Measurements from ENCODE around the gene SMIM9. TPM values are rescaled to one million over a fixed set of nuclear protein-coding genes. Genes with fewer than 3 reads are reported as not detected.

Gene SMIM9
- total RNA-seq, 1 donor from 2014 or later = not detected

DNA sequence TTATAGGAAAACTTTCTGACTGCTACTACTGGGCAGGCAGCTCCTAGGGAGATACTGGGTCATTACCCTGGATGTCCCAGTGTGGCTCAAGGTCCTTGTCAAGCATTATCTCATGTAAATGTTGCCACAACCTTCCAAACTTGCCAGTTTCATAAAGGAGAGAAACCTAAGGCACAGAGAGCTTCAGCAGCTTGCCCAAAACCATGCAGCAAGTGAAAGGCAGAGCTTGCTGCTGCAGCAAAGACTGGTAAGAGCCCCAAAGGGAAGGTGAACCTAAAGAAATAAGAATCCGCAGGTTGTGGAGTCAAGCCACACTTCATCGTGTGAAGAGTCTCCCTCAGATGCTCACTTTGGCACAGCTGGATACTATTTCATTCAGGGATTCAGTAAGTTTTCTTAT lies 31.5 kb downstream of the SMIM9 start:
- no peak overlapping the region for H3K4me3 ChIP-seq
- peaks cover 21% of the 10 kb centered on the region for H3K4me1 ChIP-seq
- no peaks in the 10 kb centered on the region for H3K36me3 ChIP-seq
- H3K27me3 ChIP-seq = no peaks in the 10 kb centered on the region
- H3K27ac ChIP-seq = no peak overlapping the region
- TF ChIP-seq CTCF (IDR thresholded peaks at IDR 0.05) = no peak
- no peaks in the 10 kb centered on the region for H3K9me3 ChIP-seq
- intact Hi-C loops (cut with DNase I) = no loop called here
- DNase-seq = no peak
- ATAC-seq = no peak

DNA sequence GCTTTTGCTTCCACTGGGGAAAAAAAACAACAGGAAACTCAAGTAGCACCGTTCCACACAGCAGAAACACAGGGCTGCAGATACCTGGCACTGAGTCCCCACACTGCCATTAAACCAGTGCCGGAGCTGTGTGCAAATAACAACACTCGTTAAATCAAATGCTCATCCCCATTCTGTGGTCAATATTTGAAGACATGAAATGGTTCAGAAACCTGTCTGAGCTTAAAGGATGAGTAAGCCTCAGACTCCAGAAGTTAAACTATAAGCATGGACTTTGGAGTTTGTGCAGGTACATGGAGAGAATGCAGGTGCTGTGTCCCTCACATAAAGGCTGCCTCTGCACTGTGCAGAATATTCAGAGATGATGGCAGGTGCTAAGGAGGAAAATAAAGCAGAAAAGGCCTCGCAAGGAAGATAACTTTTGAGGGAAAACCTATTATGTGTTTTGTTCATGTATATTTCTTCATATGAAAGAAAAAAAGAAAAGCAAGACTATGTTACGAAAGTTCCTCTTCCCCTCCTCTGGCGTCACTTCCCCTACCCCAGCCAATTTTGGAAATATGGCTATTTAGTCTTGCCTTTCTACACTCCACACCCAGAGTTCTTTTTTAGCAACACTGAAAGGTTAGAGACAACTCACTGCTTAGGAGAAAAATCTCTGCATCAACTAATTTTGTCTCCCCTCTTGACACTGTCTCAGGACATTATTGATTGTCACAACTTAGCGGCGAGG lies 33.8 kb downstream of the SMIM9 start:
- no peak for TF ChIP-seq CTCF (IDR thresholded peaks at IDR 0.05)
- intact Hi-C loops (cut with DNase I) = no loop called here
- no peak for DNase-seq
- Histone ChIP-seq H3K4me3 (no peak overlapping the region), H3K36me3 (no peaks in the 10 kb centered on the region), H3K27me3 (no peaks in the 10 kb centered on the region), H3K27ac (peak overlapping the region; percentile 63), H3K4me1 (peaks cover 21% of the 10 kb centered on the region), H3K9me3 (no peaks in the 10 kb centered on the region)
- no peak for ATAC-seq

- no peak overlapping the region for H3K4me3 ChIP-seq
- intact Hi-C loops (cut with DNase I) = no loop called here
- DNase-seq = no peak
- no peaks in the 10 kb centered on the region for H3K27me3 ChIP-seq
- no peaks in the 10 kb centered on the region for H3K9me3 ChIP-seq
- H3K36me3 ChIP-seq = no peaks in the 10 kb centered on the region
- H3K4me1 ChIP-seq = peaks cover 21% of the 10 kb centered on the region
- ATAC-seq = peak; percentile 60
- peak overlapping the region; percentile 63 for H3K27ac ChIP-seq
- no peak for TF ChIP-seq CTCF (IDR thresholded peaks at IDR 0.05)
Observed at GRCh38 chrX:154799556-154800348, 34.7 kb downstream of the SMIM9 start.

DNA sequence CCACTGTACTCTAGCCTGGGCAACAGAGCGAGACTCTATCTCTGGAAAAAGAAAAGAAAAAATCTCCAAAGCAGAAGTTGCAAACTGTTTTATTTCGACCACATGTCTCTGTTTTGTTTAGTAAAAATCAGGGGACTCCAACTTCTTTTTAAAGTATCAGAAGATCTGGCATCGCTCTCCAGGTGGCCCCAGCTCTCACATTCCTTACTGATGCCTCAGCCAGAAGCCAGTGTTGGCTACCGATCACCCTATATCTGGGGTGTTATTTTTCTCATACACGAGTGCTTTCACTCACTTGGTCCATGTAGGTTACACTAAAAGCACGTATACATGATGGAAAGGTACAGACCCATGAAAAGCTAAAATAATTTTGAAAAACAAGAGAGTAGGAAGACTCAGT lies 37.5 kb downstream of the SMIM9 start:
- no peak overlapping the region for H3K4me3 ChIP-seq
- DNase-seq (no peak), ATAC-seq (no peak)
- H3K27me3 ChIP-seq = no peaks in the 10 kb centered on the region
- no peak for TF ChIP-seq CTCF (IDR thresholded peaks at IDR 0.05)
- intact Hi-C loops (cut with DNase I) = no loop called here
- no peaks in the 10 kb centered on the region for H3K36me3 ChIP-seq
- H3K9me3 ChIP-seq = no peaks in the 10 kb centered on the region
- peaks cover 17% of the 10 kb centered on the region for H3K4me1 ChIP-seq
- no peak overlapping the region for H3K27ac ChIP-seq

DNA sequence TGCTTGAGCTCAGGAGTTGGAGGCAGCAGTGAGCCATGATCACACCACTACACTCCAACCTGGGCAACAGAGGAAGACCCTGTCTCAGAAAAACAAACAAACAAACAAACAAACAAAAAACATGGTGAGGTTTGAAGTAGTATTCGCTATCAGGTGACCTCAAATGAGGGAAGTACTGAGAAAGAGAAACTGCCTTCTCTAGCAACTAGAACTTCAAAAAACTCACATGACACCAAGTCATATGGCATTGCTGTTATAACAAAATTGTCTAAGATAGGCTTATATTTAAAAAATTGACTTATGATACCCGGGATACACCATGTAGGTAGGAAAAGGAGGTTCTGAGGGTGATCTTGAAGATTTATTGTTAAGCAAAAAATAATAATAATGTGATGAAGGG lies 39.4 kb downstream of the SMIM9 start:
- TF ChIP-seq CTCF (IDR thresholded peaks at IDR 0.05) = no peak
- ATAC-seq = no peak
- H3K27ac ChIP-seq = no peak overlapping the region

More for the DNA sequence above, 39.4 kb downstream of the SMIM9 start:
- intact Hi-C loops (cut with DNase I) = no loop called here
- Histone ChIP-seq H3K27me3 (no peaks in the 10 kb centered on the region), H3K4me1 (peaks cover 12% of the 10 kb centered on the region), H3K9me3 (no peaks in the 10 kb centered on the region), H3K36me3 (no peaks in the 10 kb centered on the region), H3K4me3 (no peak overlapping the region)
- DNase-seq = no peak

Data from upper lobe of right lung (tissue), 1 donor.